GM12892 (cell line): ENCODE data around the gene CD274.

Experiments
- POLR2A ChIP-seq: IDR thresholded peaks from 2 replicates; pipeline ENCODE4 v1.6.1; 2011; ENCODE audit warnings: low read depth, low read length, control low read depth
- POLR2AphosphoS5 ChIP-seq: IDR thresholded peaks from 2 replicates; pipeline ENCODE4 v1.6.1; 2011; ENCODE audit warnings: low read depth, low read length, control low read depth
- TAF1 ChIP-seq: IDR thresholded peaks from 2 replicates; pipeline ENCODE4 v1.6.1; 2011; ENCODE audit warnings: low read depth, mild to moderate bottlenecking, control low read depth, low read length, borderline replicate concordance

GRCh38 chr9:5514617-5515260, 64.4 kb downstream of the CD274 start:
- TF ChIP-seq POLR2A (no peak), POLR2AphosphoS5 (no peak), TAF1 (no peak)
